ENCODE results near the gene ASS1. TPM values are rescaled to one million over a fixed set of nuclear protein-coding genes. Genes with fewer than 3 reads are reported as not detected.

Gene ASS1
- total RNA-seq, 1 donor from 2014 or later, result 45.6 TPM

GRCh38 chr9:130421154-130421801 lies 23.5 kb upstream of the ASS1 start:
- TF ChIP-seq CTCF (IDR thresholded peaks at IDR 0.05; ENCODE audit: insufficient read depth, low read length, poor library complexity, severe bottlenecking), result no peak
- Histone ChIP-seq H3K4me3 (ENCODE audit: low read depth, low read length) (no peak overlapping the region), H3K27me3 (ENCODE audit: control insufficient read depth, insufficient read depth, low read length) (peaks cover 16% of the 10 kb centered on the region), H3K36me3 (ENCODE audit: control insufficient read depth, insufficient read depth, low read length) (no peaks in the 10 kb centered on the region)
- no peak for DNase-seq (ENCODE audit: low read depth)

GRCh38 chr9:130421802-130422276 lies 22.9 kb upstream of the ASS1 start:
- TF ChIP-seq CTCF (IDR thresholded peaks at IDR 0.05; ENCODE audit: insufficient read depth, low read length, poor library complexity, severe bottlenecking), result no peak
- no peak for DNase-seq (ENCODE audit: low read depth)
- H3K36me3 ChIP-seq (ENCODE audit: control insufficient read depth, insufficient read depth, low read length), result no peaks in the 10 kb centered on the region
- peaks cover 16% of the 10 kb centered on the region for H3K27me3 ChIP-seq (ENCODE audit: control insufficient read depth, insufficient read depth, low read length)
- H3K4me3 ChIP-seq (ENCODE audit: low read depth, low read length), result no peak overlapping the region

- no peak for DNase-seq (ENCODE audit: low read depth)
These were observed 22.2 kb upstream of the ASS1 start for GRCh38 chr9:130422546-130422945.

GRCh38 chr9:130423272-130423671 lies 21.5 kb upstream of the ASS1 start:
- DNase-seq (ENCODE audit: low read depth), result no peak
- H3K36me3 ChIP-seq (ENCODE audit: control insufficient read depth, insufficient read depth, low read length), result no peaks in the 10 kb centered on the region
- no peak overlapping the region for H3K4me3 ChIP-seq (ENCODE audit: low read depth, low read length)
- peaks cover 12% of the 10 kb centered on the region for H3K27me3 ChIP-seq (ENCODE audit: control insufficient read depth, insufficient read depth, low read length)
- TF ChIP-seq CTCF (IDR thresholded peaks at IDR 0.05; ENCODE audit: insufficient read depth, low read length, poor library complexity, severe bottlenecking), result no peak

More at GRCh38 chr9:130422546-130422945, 22.2 kb upstream of the ASS1 start:
- no peak overlapping the region for H3K4me3 ChIP-seq (ENCODE audit: low read depth, low read length)
- H3K36me3 ChIP-seq (ENCODE audit: control insufficient read depth, insufficient read depth, low read length), result no peaks in the 10 kb centered on the region
- no peak for TF ChIP-seq CTCF (IDR thresholded peaks at IDR 0.05; ENCODE audit: insufficient read depth, low read length, poor library complexity, severe bottlenecking)
- peaks cover 14% of the 10 kb centered on the region for H3K27me3 ChIP-seq (ENCODE audit: control insufficient read depth, insufficient read depth, low read length)

- H3K4me3 ChIP-seq (ENCODE audit: low read depth, low read length), result no peak overlapping the region
- H3K27me3 ChIP-seq (ENCODE audit: control insufficient read depth, insufficient read depth, low read length), result peaks cover 10% of the 10 kb centered on the region
- no peak for TF ChIP-seq CTCF (IDR thresholded peaks at IDR 0.05; ENCODE audit: insufficient read depth, low read length, poor library complexity, severe bottlenecking)
- no peaks in the 10 kb centered on the region for H3K36me3 ChIP-seq (ENCODE audit: control insufficient read depth, insufficient read depth, low read length)
- no peak for DNase-seq (ENCODE audit: low read depth)
These were observed 19.9 kb upstream of the ASS1 start for GRCh38 chr9:130424595-130425454.

All from kidney epithelial cell (primary cell).